Astrocyte of the spinal cord (primary cell): Measurements from ENCODE around the gene TAF1B.

Experiments used
- DNase-seq: peaks from one replicate; pipeline ENCODE4 v3.0.0; 2011; ENCODE audit warnings: low read depth, low spot score
- H3K4me3 ChIP-seq: 2 replicates; pipeline ENCODE4 v1.5.1; 2011; ENCODE audit warnings: low read depth, mild to moderate bottlenecking, low read length, moderate library complexity
- in situ Hi-C: cut with HindIII; loops from 2 replicates; pipeline ENCODE4 v1.10.0; 2017; ENCODE audit warnings: low sequenced_read_pairs
- TF ChIP-seq, protein P1 (sequence below): IDR thresholded peaks from 2 replicates; pipeline ENCODE4 v1.5.1; 2012; ENCODE audit warnings: low read depth, mild to moderate bottlenecking, low read length, inconsistent platforms

The TAF1B gene

GRCh38 chr2:9838391-9838790, 4.9 kb upstream of the TAF1B start:
- in situ Hi-C loops: no loop called here
- DNase-seq: no peak
- no peak overlapping the region for H3K4me3 ChIP-seq
- TF ChIP-seq, protein P1, sequence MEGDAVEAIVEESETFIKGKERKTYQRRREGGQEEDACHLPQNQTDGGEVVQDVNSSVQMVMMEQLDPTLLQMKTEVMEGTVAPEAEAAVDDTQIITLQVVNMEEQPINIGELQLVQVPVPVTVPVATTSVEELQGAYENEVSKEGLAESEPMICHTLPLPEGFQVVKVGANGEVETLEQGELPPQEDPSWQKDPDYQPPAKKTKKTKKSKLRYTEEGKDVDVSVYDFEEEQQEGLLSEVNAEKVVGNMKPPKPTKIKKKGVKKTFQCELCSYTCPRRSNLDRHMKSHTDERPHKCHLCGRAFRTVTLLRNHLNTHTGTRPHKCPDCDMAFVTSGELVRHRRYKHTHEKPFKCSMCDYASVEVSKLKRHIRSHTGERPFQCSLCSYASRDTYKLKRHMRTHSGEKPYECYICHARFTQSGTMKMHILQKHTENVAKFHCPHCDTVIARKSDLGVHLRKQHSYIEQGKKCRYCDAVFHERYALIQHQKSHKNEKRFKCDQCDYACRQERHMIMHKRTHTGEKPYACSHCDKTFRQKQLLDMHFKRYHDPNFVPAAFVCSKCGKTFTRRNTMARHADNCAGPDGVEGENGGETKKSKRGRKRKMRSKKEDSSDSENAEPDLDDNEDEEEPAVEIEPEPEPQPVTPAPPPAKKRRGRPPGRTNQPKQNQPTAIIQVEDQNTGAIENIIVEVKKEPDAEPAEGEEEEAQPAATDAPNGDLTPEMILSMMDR: no peak

- H3K4me3 ChIP-seq: peak overlapping the region; percentile 73
- TF ChIP-seq, protein P1: no peak
- no peak for DNase-seq
- in situ Hi-C loops: no loop called here
Observed at GRCh38 chr2:9842487-9843228, 616 bp upstream of the TAF1B start.

GRCh38 chr2:9844036-9844483, 786 bp downstream of the TAF1B start:
- H3K4me3 ChIP-seq: peak overlapping the region; percentile 73
- TF ChIP-seq, protein P1: no peak
- no peak for DNase-seq
- in situ Hi-C loops: no loop called here

- in situ Hi-C loops: no loop called here
- peak overlapping the region; percentile 73 for H3K4me3 ChIP-seq
- TF ChIP-seq, protein P1: no peak
- DNase-seq: peak; percentile 29
Observed at GRCh38 chr2:9844576-9844975, 1.3 kb downstream of the TAF1B start.

DNA sequence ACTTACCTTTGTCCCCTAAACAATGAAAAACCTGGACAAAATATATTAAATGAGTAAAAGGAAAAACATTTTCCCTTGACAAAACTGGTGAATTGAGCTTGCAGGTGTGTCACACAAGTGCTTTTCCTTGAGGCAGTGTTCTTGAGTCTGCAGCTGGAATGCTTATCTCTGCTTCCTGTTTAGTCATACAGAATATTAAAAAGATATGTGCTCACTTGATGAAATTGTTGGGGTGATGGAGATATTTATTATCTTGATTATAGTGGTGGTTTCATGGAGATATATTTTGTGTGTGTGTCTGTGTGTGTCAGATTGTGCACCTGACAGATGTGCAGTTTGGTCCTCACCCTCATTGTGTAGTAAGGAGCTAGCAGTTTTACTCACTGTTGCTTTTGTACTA, 3.3 kb downstream of the TAF1B start:
- DNase-seq: no peak
- in situ Hi-C loops: no loop called here
- no peak overlapping the region for H3K4me3 ChIP-seq
- TF ChIP-seq, protein P1: no peak

- no peak overlapping the region for H3K4me3 ChIP-seq
- TF ChIP-seq, protein P1: no peak
- in situ Hi-C loops: no loop called here
- DNase-seq: no peak
Observed at GRCh38 chr2:9847140-9847539, 3.9 kb downstream of the TAF1B start.
